AG09309 (cell line): ENCODE measurements around the gene NR1H3.
"Not testable (repeated sequence)": the region's sequence is repeated elsewhere in the genome, so short reads cannot be mapped to it uniquely, and the experiment has no call there.

Source experiments
- DNase-seq: peaks from one replicate; pipeline ENCODE4 v3.0.0-alpha.2; 2010; ENCODE audit warnings: low read depth
- H3K4me3 ChIP-seq: 2 replicates; pipeline ENCODE4 v1.5.1; 2011; ENCODE audit warnings: mild to moderate bottlenecking, low read depth, low read length, moderate library complexity; ENCODE audit not compliant: control insufficient read depth
- CTCF ChIP-seq: IDR thresholded peaks from 2 replicates; pipeline ENCODE4 v1.5.1; 2011; ENCODE audit warnings: mild to moderate bottlenecking, low read depth, low read length, inconsistent platforms; ENCODE audit not compliant: insufficient read depth, control insufficient read depth; ENCODE audit errors: missing control alignments

NR1H3 gene

GRCh38 chr11:47257517-47258316, at the start of gene NR1H3:
NR1H3 (plus strand) TSS chr11:47257996; CDS start chr11:47259217, 1,221 bp downstream.
- peak; percentile 76 for TF ChIP-seq CTCF
- no peak for DNase-seq
- peak within 1 kb of the TSS; percentile 16 for H3K4me3 ChIP-seq

GRCh38 chr11:47208008-47208552, 49.7 kb upstream of the NR1H3 start:
- not testable (repeated sequence) for DNase-seq, H3K4me3 ChIP-seq

GRCh38 chr11:47208628-47209027, 49.2 kb upstream of the NR1H3 start:
- no peak for DNase-seq
- TF ChIP-seq CTCF: no peak

GRCh38 chr11:47212938-47213337, 44.9 kb upstream of the NR1H3 start:
- no peak overlapping the region for H3K4me3 ChIP-seq
- DNase-seq: no peak
- TF ChIP-seq CTCF: no peak

More at GRCh38 chr11:47208628-47209027, 49.2 kb upstream of the NR1H3 start:
- no peak overlapping the region for H3K4me3 ChIP-seq

GRCh38 chr11:47213950-47214565, 43.7 kb upstream of the NR1H3 start:
- H3K4me3 ChIP-seq: peak overlapping the region; percentile 70
- no peak for TF ChIP-seq CTCF
- peak; percentile 52 for DNase-seq

- H3K4me3 ChIP-seq: peak overlapping the region; percentile 70
- DNase-seq: no peak
- TF ChIP-seq CTCF: no peak
Measured at GRCh38 chr11:47215366-47215910, 42.4 kb upstream of the NR1H3 start.
